ENCODE data around the gene SBF1.

DNA sequence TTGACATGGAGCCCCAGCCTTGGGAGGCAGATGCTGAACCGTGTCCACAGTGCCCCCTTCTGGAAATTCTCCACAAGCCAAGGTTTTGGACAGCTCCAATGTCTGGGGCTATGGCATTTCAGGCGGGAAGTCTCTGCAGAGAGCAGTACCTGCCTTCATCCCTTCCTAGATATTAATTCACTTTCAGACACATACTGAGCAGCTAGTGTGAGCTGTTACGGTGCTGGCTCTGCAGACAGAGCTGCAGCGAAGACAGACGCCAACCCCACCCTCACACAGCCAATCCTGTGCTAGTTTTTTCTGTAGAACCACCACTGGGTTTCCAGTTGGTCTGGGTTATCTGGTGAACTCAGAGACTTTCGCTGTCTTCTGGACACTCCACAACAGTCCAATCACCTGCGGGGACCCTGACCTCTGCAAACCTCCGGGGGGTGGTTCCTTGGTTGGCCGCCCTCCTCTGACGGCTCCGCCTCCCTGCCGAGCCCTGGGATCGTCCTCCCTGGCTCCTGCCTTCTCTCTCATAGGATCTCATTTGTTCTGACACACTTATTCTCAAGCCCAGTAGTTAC is 23.6 kb upstream of the SBF1 start:
- no peak for TF ChIP-seq TCF4 (CRISPR knock-in tag; IDR thresholded peaks at IDR 0.05; ENCODE audit: borderline replicate concordance)
- no peak for TF ChIP-seq ARNTL (CRISPR knock-in tag; IDR thresholded peaks at IDR 0.05; ENCODE audit: borderline replicate concordance, low read depth)
- TF ChIP-seq ZFP30 (CRISPR knock-in tag; IDR thresholded peaks at IDR 0.05), result no peak
- no peak for TF ChIP-seq ZNF70 (CRISPR knock-in tag; IDR thresholded peaks at IDR 0.05)
- no peak for TF ChIP-seq CSRNP3 (CRISPR knock-in tag; IDR thresholded peaks at IDR 0.05)
- TF ChIP-seq RARB (CRISPR knock-in tag; IDR thresholded peaks at IDR 0.05), result no peak
- TF ChIP-seq BACH2 (CRISPR knock-in tag; IDR thresholded peaks at IDR 0.05; ENCODE audit: borderline replicate concordance), result no peak
- no peak for TF ChIP-seq SNAI2 (CRISPR knock-in tag; IDR thresholded peaks at IDR 0.05)
- no peak for TF ChIP-seq PPARA (CRISPR knock-in tag; IDR thresholded peaks at IDR 0.05; ENCODE audit: borderline replicate concordance)
- TF ChIP-seq, protein P1, sequence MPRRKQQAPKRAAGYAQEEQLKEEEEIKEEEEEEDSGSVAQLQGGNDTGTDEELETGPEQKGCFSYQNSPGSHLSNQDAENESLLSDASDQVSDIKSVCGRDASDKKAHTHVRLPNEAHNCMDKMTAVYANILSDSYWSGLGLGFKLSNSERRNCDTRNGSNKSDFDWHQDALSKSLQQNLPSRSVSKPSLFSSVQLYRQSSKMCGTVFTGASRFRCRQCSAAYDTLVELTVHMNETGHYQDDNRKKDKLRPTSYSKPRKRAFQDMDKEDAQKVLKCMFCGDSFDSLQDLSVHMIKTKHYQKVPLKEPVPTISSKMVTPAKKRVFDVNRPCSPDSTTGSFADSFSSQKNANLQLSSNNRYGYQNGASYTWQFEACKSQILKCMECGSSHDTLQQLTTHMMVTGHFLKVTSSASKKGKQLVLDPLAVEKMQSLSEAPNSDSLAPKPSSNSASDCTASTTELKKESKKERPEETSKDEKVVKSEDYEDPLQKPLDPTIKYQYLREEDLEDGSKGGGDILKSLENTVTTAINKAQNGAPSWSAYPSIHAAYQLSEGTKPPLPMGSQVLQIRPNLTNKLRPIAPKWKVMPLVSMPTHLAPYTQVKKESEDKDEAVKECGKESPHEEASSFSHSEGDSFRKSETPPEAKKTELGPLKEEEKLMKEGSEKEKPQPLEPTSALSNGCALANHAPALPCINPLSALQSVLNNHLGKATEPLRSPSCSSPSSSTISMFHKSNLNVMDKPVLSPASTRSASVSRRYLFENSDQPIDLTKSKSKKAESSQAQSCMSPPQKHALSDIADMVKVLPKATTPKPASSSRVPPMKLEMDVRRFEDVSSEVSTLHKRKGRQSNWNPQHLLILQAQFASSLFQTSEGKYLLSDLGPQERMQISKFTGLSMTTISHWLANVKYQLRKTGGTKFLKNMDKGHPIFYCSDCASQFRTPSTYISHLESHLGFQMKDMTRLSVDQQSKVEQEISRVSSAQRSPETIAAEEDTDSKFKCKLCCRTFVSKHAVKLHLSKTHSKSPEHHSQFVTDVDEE (CRISPR knock-in tag; IDR thresholded peaks at IDR 0.05), result no peak
- no peak for TF ChIP-seq CSDC2 (CRISPR knock-in tag; IDR thresholded peaks at IDR 0.05)
- TF ChIP-seq, protein P2, sequence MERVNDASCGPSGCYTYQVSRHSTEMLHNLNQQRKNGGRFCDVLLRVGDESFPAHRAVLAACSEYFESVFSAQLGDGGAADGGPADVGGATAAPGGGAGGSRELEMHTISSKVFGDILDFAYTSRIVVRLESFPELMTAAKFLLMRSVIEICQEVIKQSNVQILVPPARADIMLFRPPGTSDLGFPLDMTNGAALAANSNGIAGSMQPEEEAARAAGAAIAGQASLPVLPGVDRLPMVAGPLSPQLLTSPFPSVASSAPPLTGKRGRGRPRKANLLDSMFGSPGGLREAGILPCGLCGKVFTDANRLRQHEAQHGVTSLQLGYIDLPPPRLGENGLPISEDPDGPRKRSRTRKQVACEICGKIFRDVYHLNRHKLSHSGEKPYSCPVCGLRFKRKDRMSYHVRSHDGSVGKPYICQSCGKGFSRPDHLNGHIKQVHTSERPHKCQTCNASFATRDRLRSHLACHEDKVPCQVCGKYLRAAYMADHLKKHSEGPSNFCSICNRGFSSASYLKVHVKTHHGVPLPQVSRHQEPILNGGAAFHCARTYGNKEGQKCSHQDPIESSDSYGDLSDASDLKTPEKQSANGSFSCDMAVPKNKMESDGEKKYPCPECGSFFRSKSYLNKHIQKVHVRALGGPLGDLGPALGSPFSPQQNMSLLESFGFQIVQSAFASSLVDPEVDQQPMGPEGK (CRISPR knock-in tag; IDR thresholded peaks at IDR 0.05; ENCODE audit: borderline replicate concordance), result no peak
- no peak for TF ChIP-seq GLIS3 (CRISPR knock-in tag; IDR thresholded peaks at IDR 0.05)
- no peak for TF ChIP-seq ISL1 (CRISPR knock-in tag; IDR thresholded peaks at IDR 0.05)

All from SK-N-SH treated with all-trans-retinoic acid at 6 μM for 48 hours (cell line).